NCI-H146 treated with DMSO at 0.1 percent for 48 hours (cell line): ENCODE data around the gene SAT2.

Source experiments
- DNase-seq: peaks from one replicate; lab custom pipeline; 2025; ENCODE audit not compliant: unreplicated experiment; lab: John Stamatoyannopoulos, UW

Gene SAT2

GRCh38 chr17:7592422-7593021 is 35.1 kb downstream of the SAT2 start:
- DNase-seq = no peak

GRCh38 chr17:7591596-7591995 is 36.0 kb downstream of the SAT2 start:
- no peak for DNase-seq

- no peak for DNase-seq
These were observed 36.9 kb downstream of the SAT2 start for GRCh38 chr17:7590743-7591142.

- DNase-seq = no peak
These were observed 37.5 kb downstream of the SAT2 start, which contains the start of gene SOX15 for GRCh38 chr17:7589891-7590691. SOX15 (minus strand) TSS chr17:7590094; CDS start chr17:7589676, 418 bp downstream.

- DNase-seq = no peak
These were observed 38.3 kb downstream of the SAT2 start for GRCh38 chr17:7589204-7589868.

- DNase-seq = no peak
These were observed 38.9 kb downstream of the SAT2 start for GRCh38 chr17:7588553-7589203.

GRCh38 chr17:7587420-7588151 is 40.0 kb downstream of the SAT2 start:
- DNase-seq = no peak

GRCh38 chr17:7586673-7587419 is 40.8 kb downstream of the SAT2 start:
- no peak for DNase-seq

GRCh38 chr17:7583253-7584109 is 44.1 kb downstream of the SAT2 start, which contains the start of gene MPDU1:
MPDU1 (plus strand) TSS chr17:7583852; CDS start chr17:7583863, 11 bp downstream.
- DNase-seq = peak; percentile 95

GRCh38 chr17:7582396-7583252 is 45.0 kb downstream of the SAT2 start:
- DNase-seq = no peak

- DNase-seq = no peak
These were observed 46.7 kb downstream of the SAT2 start for GRCh38 chr17:7580604-7581575.

- no peak for DNase-seq
These were observed 47.6 kb downstream of the SAT2 start for GRCh38 chr17:7579834-7580603.

- DNase-seq = no peak
These were observed 48.4 kb downstream of the SAT2 start, which contains the start of gene CD68 for GRCh38 chr17:7579001-7579833. CD68 (plus strand) TSS chr17:7579638; CDS start chr17:7579678, 40 bp downstream.

- DNase-seq = no peak
These were observed 50.1 kb downstream of the SAT2 start for GRCh38 chr17:7577327-7578199.
